ENCODE measurements around the gene SIX2. TPM values are rescaled to one million over a fixed set of nuclear protein-coding genes. Genes with fewer than 3 reads are reported as not detected.

Gene SIX2
- polyA plus RNA-seq, 12 donors = 4.5 to 8.0 (median 6.0) TPM; not detected in 2

DNA sequence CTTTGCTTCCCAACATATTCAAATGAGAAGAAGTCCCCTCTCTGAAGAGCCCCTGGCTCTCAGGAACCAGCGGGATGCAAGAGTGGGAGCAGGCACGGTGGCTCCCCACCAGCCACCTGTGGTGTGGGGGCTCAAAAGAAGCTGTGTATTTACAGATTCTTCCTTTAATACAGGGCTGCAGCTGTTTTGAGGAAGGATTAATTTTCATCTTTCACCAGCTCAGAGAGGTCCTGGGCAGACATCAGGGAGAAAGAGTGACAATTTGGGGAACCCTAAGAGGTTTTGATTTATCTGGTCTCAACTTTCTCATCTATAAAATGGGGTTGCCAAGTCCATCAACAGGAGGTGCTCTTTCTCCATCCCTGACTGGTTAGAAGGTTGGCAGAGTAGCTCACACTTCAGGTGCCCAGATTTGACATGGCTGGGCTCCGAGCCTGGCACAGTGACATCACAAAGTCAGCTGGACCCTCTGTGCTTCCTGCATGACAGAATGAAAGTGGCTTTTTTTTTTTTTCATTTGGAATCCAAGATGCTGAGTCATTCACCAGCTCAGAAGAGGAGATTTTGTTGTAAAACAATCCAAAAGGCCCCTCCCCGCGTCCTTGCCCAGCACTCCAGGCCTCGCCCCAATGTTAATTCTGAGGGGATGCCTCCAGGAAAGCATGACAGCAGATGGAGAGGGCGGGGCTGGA lies 15.5 kb upstream of the SIX2 start:
- no peak for DNase-seq

DNA sequence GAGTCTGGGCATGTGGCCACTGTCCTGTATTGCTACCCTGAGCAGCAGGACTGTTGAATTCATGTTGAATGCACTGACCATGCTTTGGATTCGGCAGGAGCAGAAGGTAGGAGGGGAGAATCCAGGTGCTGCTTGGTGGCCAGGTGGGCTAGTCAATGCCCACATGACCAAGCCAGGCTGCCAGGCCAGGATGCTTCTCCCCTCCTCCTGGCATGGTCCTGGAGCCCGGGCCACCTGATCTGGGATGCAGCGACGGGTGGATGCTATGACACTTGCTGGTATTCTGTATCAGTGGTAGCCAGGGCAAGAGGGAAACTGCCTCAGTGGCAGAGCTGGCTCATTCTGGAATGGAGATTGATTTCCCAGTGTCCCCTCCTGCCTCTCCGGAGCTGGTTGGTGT lies 14.8 kb upstream of the SIX2 start:
- no peak for DNase-seq

DNA sequence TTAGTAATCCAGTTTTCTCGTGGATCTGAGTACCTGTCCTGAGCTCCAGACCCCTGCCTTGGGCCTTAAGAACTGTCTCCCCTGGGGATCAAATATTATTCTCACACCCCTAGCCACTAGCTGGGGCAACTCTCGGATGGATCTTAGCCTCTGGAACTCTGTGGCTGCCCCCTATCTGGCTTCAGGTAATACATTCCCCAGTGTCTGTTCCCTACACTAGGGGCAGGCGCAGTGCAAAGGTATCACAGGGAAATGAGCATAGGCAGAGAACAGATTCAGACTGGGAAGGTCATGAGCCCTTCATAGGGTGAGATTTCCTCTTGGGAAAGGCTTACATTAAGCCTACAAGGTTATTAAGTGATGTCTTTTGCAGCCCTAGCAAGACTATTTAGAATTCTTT lies 11.2 kb upstream of the SIX2 start:
- DNase-seq = no peak

DNA sequence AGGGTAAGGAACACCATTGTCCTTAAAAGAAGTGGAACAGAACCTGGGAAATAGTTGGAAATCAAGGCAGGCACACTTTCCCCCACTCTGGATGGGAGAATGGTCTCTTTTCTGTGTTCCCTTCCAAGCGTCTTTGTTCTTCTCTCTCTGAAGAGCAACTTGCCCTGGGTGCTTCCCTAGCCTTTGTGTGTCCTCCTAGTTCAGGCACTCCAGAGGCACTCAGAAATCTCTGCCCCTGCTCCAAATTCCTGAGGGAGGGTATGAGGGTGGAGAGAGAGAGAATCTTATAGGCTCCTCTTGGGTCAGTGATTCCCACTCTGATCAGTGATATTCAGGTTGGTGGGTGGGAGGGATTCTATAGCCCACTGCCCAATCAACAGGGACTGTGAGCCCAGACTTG lies 8.8 kb upstream of the SIX2 start:
- DNase-seq = no peak

DNA sequence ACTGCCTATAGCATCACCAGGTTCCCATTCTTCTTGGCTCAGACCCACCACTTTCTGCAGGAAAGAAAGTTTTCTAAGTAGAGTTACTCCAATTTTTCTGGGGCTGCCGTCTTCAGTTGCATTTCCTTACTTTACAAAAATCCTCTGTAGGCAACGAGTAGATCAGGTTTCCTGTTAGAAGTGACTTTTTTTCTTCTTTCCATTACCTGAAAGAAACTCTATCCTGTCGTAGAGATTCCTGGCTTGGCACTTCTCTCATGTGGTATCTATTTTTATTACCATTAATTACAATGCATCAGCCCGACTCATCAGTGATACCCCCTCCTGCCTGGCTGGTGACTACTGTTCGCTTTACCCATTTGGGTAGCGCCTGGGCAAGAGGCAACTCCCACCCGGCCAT lies 5.6 kb upstream of the SIX2 start:
- DNase-seq = no peak

DNA sequence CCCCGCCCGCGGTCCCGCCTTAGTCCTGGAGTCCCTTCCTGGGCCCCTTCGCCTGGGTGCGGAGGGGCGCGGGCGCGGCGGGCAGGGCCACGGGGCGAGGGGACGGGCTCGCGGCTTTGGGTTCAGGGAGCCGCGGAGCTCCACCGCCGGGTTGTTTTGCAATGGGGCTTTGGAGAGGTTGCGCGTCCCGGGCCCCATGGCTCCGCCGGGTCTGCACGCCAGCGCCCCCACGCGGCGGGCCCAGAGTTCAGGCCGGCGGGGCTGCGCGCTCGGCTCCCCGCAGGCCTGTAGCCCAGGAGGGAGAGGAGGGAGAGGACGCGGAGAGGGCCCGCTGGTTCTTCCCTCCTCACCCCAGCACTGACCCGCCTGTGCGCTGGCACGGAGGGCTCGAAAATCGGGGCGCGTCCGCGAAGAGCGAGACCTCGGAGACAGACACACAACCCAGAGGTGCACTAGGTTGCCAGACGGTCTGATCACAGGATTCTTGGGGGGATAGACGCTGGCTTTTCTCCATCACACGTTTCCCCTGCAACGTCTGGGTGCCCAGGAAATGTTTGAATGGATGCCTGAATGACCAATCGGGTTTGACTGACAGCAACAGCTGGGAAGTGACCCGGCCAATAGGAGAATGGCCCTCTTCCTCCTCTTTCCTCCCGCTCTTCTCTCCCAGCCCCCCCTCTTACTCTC lies 4.9 kb upstream of the SIX2 start:
- DNase-seq = peak; percentile 55

DNA sequence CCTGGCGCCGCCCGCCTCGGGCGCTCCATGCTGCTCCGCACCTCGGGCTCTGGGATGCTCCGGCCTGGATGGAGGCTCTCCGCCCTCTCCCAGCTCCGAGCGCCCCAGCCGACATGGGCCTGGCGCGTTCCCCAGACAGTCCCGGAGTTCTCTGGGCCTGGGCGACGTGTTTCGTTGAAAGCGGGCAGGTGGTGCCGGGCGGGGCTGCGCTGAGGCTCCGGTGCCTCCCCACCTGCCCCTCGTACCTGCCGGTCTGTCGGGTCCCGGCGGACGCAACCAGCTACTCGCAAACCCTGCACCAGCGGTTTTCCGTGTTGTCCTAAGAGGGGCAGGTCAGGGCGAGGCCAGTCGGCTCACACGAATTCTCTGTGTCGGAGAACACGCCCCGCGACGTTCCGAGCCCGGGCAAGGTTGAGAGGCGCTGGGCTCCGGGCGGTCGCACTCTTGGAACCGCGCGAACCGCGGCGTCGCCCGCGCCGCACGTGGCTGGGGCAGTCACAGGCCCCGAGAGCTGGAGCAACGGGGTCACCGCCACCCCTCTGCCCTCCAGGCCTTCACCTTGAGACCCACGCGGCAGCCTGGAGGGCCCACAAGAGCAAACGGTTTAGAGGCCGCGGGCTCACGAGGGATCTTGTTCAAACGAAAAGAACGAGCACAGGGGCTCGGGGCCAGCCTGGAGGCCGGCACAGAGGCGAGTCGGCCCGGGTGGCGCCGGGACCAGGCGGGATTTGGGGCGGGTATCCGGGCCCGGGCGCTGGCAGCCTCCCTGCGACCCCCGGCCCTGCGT lies 4.2 kb upstream of the SIX2 start:
- DNase-seq = no peak

DNA sequence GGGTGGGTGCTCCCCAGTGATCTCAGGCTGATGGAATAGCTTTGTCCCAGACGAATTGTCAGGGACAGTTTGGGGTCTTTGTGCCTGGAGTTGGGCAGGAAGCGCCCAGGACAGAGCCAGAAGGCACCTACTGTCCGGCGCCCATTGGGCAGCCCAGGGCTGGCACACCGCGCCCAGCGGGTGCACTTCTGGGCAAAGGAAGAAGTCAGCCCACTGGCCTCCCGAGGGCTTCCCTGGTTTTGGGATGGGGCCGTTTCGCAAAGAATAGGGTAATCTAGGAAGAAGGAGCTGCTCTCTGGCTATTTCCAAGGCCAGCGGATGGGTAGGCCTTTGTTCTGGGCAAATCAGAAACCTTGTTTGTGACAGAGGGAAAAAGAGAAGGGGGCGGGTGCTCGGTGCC lies 3.5 kb upstream of the SIX2 start:
- DNase-seq = no peak

DNA sequence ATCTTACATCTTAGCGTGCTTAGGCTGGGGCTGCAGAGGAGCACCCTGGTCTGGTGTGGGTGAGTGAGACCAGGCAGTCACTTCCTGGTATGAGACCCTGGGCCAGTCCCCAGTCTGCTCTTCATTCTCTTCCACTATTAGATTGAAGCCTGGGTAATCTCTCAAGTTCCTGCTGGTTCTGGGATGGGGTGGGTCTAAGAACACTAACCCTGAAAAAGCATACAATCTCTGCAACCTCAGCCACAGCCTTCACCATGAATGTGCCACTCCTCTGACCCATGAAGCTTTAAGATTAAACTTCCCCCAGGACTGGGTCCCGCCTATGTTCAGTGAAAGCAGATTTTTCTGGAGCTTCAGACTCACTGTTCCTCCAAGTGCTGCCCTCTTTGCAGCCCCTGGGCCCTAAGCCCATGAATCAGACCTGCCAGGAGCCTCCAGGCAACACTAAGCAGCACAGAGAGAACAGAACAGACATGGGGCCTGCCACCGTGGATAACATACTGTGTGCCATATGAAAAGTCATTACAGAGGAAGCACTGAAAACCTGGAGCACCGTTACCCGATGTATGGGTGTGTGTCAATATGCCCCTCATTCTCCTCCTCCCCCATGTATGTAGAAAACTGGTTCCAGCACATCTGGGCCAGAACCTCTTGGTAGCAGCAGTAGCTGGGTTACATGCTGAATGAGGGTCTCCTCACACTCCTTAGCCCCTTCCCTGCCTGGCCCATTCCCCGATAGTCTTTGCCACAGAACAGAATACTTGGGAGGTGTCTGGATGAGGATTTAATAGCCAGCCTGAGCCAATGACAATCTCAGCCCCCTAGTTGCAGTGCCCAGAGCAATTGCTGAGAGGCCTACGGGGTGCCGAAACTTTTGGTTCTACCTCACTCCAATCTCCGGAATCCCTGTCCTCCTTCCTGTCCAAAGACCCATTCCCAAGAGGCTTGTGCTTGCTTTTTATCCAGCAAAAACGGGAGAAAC lies 2.7 kb upstream of the SIX2 start:
- DNase-seq = no peak

DNA sequence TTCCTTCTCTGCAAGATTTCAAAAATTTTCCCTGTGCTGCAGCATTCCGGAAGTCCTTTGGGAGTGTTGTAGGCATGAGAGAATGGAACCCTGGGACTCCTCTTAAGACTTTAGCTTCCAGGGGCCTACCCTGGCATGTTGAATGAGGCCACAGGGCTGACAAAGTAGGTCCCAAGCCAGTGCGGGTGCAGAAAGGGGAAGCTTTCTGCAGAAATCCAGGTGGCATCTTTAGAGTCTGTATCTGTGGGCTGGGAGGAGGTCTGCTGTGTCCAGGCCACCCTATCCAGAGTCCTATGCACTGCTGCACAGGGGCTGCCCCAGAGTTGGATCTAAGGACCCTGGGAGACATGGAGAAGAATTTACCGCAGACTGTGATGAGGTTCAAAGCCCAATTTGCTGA lies 1.9 kb upstream of the SIX2 start:
- DNase-seq = no peak

DNA sequence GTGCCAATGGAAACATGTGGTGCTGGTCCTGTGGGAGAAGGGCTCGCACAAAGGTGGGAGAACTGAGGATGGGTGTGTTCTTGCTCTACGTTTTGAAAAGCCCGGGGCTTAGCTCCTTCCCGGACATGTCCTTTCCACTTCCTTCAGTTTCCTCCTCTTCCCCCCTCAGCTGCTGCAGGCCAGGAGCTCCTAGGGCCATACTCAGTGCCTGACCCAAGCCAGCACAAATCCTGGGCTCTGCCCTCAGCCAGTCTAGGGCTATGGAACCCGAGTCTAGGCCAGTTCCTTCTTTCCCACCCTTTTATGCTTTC lies 1.4 kb upstream of the SIX2 start:
- DNase-seq = no peak

DNA sequence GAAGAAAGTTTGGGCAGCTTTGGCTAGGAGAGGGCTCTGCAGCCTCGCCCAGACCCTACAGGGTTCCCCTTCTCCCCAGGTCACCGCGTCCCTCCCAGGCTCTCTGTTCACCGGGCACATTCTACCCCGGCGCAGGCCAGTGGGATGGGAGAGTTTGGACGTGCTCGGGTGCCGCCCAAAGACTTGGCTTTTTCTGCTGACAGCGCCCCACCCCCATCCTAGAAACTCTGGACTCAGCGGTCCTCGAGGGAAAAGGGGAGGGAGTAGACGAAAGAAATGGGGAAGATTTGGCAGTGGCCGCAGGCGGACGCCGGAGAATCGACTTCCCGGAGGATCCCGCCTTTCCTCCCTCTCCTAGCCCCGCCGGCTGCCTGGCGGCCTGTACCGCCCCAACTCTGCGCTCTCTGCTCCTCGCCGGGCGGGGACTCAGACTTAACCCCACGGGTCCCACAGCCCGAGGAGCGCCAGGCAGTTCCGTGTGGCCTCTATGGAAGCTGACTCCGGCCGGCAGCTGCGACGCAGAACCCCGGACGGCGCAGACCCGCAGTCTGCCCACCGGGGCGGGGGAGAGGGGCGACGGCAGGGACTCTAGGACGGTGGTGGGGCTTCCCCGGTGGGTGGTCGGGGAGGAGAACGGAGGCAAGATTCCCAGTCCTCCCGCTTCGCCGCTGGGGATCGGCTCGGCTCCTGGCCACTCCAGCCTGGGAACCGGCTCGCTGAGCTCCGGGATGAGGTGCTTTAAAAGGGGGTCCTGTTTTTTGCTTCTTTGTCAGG lies 863 bp upstream of the SIX2 start:
- peak; percentile 91 for DNase-seq

DNA sequence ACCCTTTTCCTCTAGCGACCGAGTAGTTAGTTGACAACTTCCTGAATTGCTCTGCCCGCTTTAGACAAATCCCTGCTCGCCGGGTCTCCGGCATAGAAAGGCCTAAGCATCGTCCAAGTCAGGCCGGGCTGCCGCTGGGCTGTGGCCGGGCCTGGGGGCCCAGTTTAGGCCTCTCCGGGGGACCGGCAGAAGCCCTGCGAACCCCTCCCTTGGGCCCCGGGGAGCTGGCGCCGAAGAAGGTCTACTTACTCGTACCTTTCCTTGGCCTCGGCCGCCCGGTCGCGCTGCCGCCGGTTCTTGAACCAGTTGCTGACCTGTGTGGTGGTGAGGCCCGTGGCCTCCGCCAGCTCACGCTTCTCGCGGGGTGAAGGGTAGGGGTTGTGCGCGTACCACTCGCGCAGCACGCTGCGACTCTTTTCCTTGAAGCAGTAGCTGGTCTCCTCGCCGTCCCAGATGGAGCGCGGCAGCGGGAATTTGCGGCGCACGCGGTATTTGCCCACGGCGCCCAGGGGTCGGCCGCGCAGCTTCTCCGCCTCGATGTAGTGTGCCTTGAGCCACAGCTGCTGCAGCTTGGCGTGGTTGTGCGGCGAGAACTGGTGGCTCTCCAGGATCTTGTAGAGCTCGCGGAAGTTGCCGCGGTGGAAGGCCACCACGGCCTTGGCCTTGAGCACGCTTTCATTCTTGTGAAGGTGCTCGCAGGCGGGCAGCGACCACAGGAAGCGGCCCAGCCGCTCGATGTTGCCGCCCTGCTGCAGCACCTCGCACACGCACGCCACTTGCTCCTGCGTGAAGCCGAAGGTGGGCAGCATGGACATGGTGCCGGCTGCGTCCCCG lies 739 bp downstream of the SIX2 start:
- no peak for DNase-seq

DNA sequence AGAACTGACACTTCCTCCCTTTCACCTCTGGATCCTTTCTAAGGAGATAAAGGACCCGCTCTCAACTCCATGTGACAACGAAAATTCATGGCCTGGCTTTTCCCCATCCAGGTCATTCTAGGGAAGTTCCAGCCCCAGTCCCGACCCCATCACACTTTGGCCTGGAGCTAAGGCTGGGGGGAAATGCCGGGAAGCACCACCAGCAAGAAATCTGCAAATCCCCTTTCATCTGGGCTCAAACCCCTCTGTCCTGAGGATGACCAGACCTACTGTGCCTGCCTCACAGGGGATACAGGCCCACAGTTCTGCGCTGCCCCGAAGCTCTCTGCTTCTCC lies 1.3 kb downstream of the SIX2 start:
- no peak for DNase-seq

DNA sequence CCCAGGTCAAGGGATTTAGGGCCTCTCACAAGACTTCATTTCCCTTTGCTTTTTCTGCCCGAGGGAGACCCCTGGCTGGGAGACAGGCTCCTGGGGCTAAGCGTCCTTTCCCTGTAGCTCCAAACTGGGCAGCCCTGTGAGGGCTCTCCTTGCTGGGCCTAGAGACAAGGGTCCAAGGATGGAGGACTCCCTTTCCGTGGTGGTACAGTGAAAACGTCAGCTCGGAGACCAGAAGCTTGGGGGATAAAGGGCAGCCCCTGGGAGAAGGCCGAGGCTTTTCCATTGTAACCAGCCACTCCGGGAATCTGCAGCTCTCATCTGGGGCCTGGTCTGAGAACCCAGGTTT lies 2.3 kb downstream of the SIX2 start:
- DNase-seq = no peak

DNA sequence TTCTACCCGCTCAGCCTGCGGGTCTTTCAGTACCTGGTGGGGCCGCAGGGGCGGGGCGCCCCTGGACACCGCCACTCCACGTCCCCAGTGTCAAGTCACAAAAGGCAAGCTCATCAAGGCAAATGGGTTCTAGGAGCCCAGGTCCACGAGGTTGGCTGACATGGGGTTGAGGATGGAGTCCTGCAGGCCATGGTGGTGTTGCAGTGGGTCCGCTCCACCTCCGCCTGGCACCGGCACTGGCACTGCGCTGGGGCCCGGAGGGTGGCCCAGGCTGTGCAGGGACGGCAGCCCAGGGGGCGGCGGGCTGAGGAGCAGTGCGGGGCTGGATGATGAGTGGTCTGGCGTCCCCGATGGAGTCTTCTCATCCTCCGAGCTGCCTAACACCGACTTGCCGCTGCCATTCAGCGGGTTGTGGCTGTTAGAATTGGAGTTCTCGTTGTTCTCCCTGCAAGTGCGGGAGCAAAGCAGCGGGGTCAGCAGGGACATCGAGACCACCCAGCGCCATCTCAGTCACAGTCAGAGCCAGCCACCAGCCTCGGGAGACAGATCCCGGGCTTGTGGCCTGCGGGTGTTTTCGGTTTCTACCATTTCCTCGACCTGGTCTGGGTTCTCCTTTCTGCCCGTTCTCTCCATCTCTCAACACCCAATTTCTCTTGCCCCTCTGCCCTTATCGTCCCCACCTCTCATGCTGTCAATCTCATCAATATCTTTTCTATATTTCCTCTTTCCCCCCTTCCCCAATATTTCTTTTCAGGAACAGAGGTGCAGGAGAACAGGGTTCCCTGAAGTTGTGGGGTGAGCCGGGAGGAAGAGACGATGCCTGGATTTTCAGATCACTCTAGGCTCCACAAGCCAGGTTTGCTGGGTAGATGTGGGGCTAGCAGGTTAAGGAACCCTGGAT lies 3.0 kb downstream of the SIX2 start:
- no peak for DNase-seq

DNA sequence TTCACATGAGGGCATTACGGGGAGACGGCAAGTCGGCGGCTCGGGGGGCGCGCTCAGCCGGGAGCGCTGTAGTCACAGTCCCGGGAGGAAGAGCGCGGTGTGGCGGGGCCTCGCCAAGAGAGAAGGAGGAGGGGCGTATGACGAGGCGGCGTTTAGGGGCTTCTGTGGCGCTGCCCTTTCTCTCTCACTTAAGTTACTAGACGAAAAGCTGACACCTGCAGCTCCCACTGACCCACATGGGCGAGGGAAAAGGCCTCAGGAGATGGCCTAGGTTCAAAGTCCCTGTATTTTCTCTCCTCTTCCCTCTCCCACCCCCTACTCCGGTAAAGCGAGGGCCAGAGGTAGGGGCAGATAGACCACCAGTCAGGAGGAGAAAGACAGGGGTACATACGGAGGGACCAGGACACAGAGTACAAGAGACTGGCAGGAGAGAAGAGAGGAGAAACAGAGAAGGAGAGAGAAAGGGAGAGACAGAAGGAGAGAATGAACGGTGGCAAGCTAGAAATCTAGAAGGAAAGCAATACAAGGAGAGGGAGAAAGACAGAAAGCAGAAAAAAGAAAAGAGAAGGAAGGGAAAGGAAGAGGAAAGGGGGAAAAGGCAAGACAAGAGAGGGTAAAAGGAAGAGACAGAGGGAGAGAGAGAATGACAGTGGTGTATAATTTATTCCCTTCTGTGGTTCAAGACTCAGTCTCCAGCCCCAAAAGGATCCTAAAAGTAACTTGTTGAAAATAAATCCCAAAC lies 3.8 kb downstream of the SIX2 start:
- no peak for DNase-seq

DNA sequence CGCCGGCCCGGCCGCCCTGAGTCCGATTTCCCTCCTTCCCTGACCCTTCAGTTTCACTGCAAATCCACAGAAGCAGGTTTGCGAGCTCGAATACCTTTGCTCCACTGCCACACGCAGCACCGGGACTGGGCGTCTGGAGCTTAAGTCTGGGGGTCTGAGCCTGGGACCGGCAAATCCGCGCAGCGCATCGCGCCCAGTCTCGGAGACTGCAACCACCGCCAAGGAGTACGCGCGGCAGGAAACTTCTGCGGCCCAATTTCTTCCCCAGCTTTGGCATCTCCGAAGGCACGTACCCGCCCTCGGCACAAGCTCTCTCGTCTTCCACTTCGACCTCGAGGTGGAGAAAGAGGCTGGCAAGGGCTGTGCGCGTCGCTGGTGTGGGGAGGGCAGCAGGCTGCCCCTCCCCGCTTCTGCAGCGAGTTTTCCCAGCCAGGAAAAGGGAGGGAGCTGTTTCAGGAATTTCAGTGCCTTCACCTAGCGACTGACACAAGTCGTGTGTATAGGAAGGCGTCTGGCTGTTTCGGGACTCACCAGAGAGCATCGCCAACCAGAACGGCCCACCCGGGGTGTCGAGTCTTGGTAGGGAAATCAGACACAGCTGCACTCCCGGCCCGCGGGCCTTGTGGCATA lies 4.6 kb downstream of the SIX2 start:
- no peak for DNase-seq

Data from muscle of arm (tissue), 12 donors.